ENCODE results near the gene SLC6A4.

SLC6A4 gene

GRCh38 chr17:30164531-30164930 lies 71.0 kb downstream of the SLC6A4 start:
- no peaks in the 10 kb centered on the region for H3K4me1 ChIP-seq
- no peak for DNase-seq
- H3K27me3 ChIP-seq = no peaks in the 10 kb centered on the region
- TF ChIP-seq CTCF (IDR thresholded peaks at IDR 0.05; ENCODE audit: low read depth, low read length) = no peak
- H3K9me3 ChIP-seq = no peaks in the 10 kb centered on the region
- H3K36me3 ChIP-seq = no peaks in the 10 kb centered on the region
- no peak overlapping the region for H3K4me3 ChIP-seq (ENCODE audit: low read depth, low read length)

GRCh38 chr17:30161601-30162000 lies 73.9 kb downstream of the SLC6A4 start:
- H3K27me3 ChIP-seq = no peaks in the 10 kb centered on the region
- DNase-seq = no peak
- H3K4me1 ChIP-seq = no peaks in the 10 kb centered on the region
- no peaks in the 10 kb centered on the region for H3K9me3 ChIP-seq
- no peak overlapping the region for H3K4me3 ChIP-seq (ENCODE audit: low read depth, low read length)
- TF ChIP-seq CTCF (IDR thresholded peaks at IDR 0.05; ENCODE audit: low read depth, low read length) = no peak
- H3K36me3 ChIP-seq = no peaks in the 10 kb centered on the region; the same call in 1 of the 2 replicates

- no peaks in the 10 kb centered on the region; the same call in 1 of the 2 replicates for H3K36me3 ChIP-seq
- H3K27me3 ChIP-seq = no peaks in the 10 kb centered on the region
- no peak for TF ChIP-seq CTCF (IDR thresholded peaks at IDR 0.05; ENCODE audit: low read depth, low read length)
- no peak for DNase-seq
- no peak overlapping the region for H3K4me3 ChIP-seq (ENCODE audit: low read depth, low read length)
- H3K4me1 ChIP-seq = no peaks in the 10 kb centered on the region
- H3K9me3 ChIP-seq = no peaks in the 10 kb centered on the region
Observed at GRCh38 chr17:30160419-30161172, 74.9 kb downstream of the SLC6A4 start.

- H3K9me3 ChIP-seq = no peaks in the 10 kb centered on the region
- no peaks in the 10 kb centered on the region; the same call in 1 of the 2 replicates for H3K36me3 ChIP-seq
- no peak for TF ChIP-seq CTCF (IDR thresholded peaks at IDR 0.05; ENCODE audit: low read depth, low read length)
- H3K4me1 ChIP-seq = no peaks in the 10 kb centered on the region
- H3K4me3 ChIP-seq (ENCODE audit: low read depth, low read length) = no peak overlapping the region
- no peaks in the 10 kb centered on the region for H3K27me3 ChIP-seq
- DNase-seq = no peak
Observed at GRCh38 chr17:30158896-30159625, 76.4 kb downstream of the SLC6A4 start.

- Histone ChIP-seq H3K36me3 (no peaks in the 10 kb centered on the region; the same call in 1 of the 2 replicates), H3K4me1 (no peaks in the 10 kb centered on the region), H3K4me3 (ENCODE audit: low read depth, low read length) (no peak overlapping the region), H3K9me3 (no peaks in the 10 kb centered on the region), H3K27me3 (no peaks in the 10 kb centered on the region)
- TF ChIP-seq CTCF (IDR thresholded peaks at IDR 0.05; ENCODE audit: low read depth, low read length) = no peak
- no peak for DNase-seq
Observed at GRCh38 chr17:30155389-30155788, 80.1 kb downstream of the SLC6A4 start.

GRCh38 chr17:30153463-30153862 lies 82.0 kb downstream of the SLC6A4 start:
- DNase-seq = no peak
- no peaks in the 10 kb centered on the region for H3K27me3 ChIP-seq
- no peak for TF ChIP-seq CTCF (IDR thresholded peaks at IDR 0.05; ENCODE audit: low read depth, low read length)
- H3K36me3 ChIP-seq = no peaks in the 10 kb centered on the region; the same call in 1 of the 2 replicates
- no peaks in the 10 kb centered on the region for H3K9me3 ChIP-seq
- no peaks in the 10 kb centered on the region for H3K4me1 ChIP-seq
- H3K4me3 ChIP-seq (ENCODE audit: low read depth, low read length) = no peak overlapping the region

Data from BE2C (cell line).